ENCODE data around the gene C9orf43. TPM values are rescaled to one million over a fixed set of nuclear protein-coding genes. Genes with fewer than 3 reads are reported as not detected.
"Not testable (repeated sequence)": the region's sequence is repeated elsewhere in the genome, so short reads cannot be mapped to it uniquely, and the experiment has no call there.

Gene C9orf43
- total and polyA plus RNA-seq, 5 experiments from 2014 or later: 0.55 to 1.2 (median 0.95) TPM; not detected in 1

DNA sequence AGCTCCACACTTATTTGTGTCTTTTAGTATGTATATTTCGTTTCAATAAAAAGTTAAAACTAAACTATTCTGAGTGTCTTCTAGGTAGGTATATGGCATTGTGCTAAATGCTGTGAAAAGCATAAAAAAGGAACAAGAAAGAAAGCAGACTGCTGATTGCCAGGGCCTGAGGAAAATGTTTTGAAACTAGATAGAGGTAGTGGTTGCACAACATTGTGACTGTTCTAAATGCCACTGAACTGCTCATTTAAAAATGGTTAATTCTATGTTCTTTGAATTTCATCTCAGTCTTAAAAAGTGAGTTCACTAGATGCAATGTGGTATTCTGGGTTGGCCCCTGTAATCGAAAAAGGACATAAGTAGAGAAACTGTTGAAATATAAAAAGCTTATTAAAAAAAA is 6.9 kb upstream of the C9orf43 start:
- POLR2A ChIA-PET: interaction anchor here (0.8 to 1.7 kb wide), 2 partner anchors 27 to 178 kb away, joined by 4 read pairs; partner anchors contain the start of gene HDHD3
- H3K27me3 Mint-ChIP-seq: no peaks in the 10 kb centered on the region
- DNase-seq (no peak), ATAC-seq (no peak)
- peak overlapping the region in 4 of 10 donors; percentile 43 to 66 (median 54) for H3K27ac Mint-ChIP-seq
- H3K4me1 Mint-ChIP-seq: peaks cover 17 to 54% (median 44%) of the 10 kb centered on the region in 4 donors
- no peaks in the 10 kb centered on the region for H3K9me3 Mint-ChIP-seq
- H3K36me3 Mint-ChIP-seq: peaks cover 0 to 22% (median 2%) of the 10 kb centered on the region in 3 donors
- peak overlapping the region in 1 of 10 donors; percentile 24 for H3K4me3 Mint-ChIP-seq

DNA sequence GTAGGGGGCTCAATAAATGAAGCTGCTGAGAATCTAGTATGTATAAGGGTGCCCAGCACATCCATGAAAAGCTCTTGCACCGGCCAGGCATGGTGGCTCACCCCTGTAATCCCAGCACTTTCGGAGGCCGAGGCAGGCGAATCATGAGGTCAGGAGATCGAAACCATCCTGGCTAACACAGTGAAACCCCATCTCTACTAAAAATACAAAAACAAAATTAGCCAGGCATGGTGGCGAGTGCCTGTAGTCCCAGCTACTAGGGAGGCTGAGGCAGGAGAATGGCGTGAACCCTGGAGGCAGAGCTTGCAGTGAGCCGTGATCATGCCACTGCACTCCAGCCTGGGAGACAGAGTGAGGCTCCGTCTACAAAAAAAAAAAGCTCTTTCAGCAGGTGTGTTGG is 4.2 kb upstream of the C9orf43 start:
- H3K4me3 Mint-ChIP-seq, DNase-seq, ATAC-seq, H3K27me3 Mint-ChIP-seq, H3K9me3 Mint-ChIP-seq: not testable (repeated sequence)
- Mint-ChIP-seq H3K27ac (peak overlapping the region; percentile 51 to 95 (median 83)), H3K36me3 (peaks cover 0 to 32% (median 4%) of the 10 kb centered on the region in 3 donors), H3K4me1 (peaks cover 24 to 56% (median 41%) of the 10 kb centered on the region in 4 donors)
- POLR2A ChIA-PET: interaction anchor here (0.6 to 1.2 kb wide), 3 partner anchors 30 to 132 kb away, joined by 4 to 5 read pairs (median 4); partner anchors contain the start of genes CDC26 and HDHD3

DNA sequence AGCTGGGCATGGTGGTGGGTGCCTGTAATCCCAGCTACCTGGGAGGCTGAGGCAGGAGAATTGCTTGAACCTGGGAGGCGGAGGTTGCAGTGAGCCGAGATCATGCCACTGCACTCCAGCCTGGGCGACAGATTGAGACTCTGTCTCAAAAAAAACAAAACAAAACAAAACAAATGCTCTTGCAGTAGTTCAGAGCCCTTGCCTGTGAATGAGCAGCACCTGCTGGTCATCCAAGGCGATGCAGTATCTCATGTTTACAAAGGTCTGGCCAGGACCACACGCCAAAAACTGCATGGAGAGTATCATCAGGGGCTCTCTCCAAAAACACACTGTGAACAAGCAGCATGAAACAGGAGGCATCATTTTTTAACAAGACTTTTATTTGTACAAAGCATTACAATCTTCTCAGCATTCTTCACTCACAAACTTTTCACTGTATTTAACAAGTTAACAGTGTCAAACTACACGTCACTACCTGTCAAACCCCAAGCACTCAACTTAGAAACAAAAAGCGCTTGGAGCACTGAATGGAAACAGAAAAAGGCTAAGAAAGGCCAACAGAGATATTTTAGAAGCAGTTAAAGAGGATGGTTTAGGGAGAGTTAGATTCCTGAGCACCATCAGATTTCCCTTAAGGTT is 3.6 kb upstream of the C9orf43 start:
- POLR2A ChIA-PET: interaction anchor here (1.1 to 1.2 kb wide), 2 partner anchors 30 to 132 kb away, joined by 4 read pairs; partner anchors contain the start of genes CDC26 and HDHD3
- peak overlapping the region; percentile 51 to 95 (median 83) for H3K27ac Mint-ChIP-seq
- not testable (repeated sequence) for H3K27me3 Mint-ChIP-seq, H3K9me3 Mint-ChIP-seq
- DNase-seq: peak; percentile 22 to 73 (median 50)
- ATAC-seq: peak in 1 of 2 donors; percentile 13
- peaks cover 20 to 50% (median 36%) of the 10 kb centered on the region in 4 donors for H3K4me1 Mint-ChIP-seq
- H3K4me3 Mint-ChIP-seq: peak overlapping the region in 9 of 10 donors; percentile 38 to 94 (median 72)
- H3K36me3 Mint-ChIP-seq: peaks cover 0 to 32% (median 4%) of the 10 kb centered on the region in 3 donors

DNA sequence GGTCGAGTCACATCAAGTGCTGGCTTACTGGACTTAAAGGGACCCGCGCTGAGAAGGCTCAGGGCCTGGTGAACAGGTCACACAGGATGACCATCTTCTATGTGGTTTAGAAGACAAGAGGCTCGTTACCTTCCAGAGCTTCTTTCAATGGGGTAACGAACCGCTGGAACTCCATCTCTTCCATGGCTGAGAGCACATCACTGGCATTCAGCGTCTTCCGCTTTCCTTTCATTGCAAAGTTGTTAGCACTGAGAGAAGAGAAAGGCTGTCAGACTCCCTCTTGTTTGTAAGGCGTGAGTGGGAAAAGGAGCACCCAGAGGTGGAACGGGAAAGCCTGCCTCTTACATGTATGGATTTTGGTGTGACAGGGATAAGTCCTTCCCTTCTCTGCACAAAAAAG is 1.1 kb upstream of the C9orf43 start:
- Mint-ChIP-seq H3K36me3 (peaks cover 0 to 32% (median 4%) of the 10 kb centered on the region in 3 donors), H3K27me3 (peaks cover 0 to 3% (median 0%) of the 10 kb centered on the region in 5 donors), H3K4me1 (peaks cover 20 to 44% (median 36%) of the 10 kb centered on the region in 4 donors), H3K4me3 (peak overlapping the region; percentile 94 to 99 (median 96)), H3K27ac (peak overlapping the region; percentile 98 to 100 (median 99)), H3K9me3 (no peaks in the 10 kb centered on the region)
- ATAC-seq (no peak), DNase-seq (no peak)
- POLR2A ChIA-PET: interaction anchor here (0.7 to 2.8 kb wide), 21 partner anchors 10 to 1077 kb away, joined by 3 to 62 read pairs (median 4); partner anchors contain the start of genes ALAD, CDC26, HDHD3 and INIP

DNA sequence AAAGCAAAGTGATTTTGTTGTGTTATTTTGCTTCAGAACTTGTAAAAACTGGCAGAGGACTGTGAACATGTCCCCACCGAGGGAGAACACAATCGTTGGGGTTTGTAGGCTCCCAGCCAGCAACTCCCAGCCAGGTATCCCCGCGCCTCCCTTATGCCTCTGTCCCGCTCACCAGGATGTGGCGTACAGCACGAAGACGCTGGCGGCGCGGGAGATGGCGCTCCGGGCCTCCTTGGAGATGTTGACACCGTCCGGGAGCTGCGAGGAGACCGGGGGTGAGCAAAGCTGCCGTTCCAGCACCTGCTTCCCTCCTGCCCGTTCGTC is 702 bp upstream of the C9orf43 start:
- no peak for ATAC-seq
- POLR2A ChIA-PET: interaction anchor here (0.7 to 2.8 kb wide), 25 partner anchors 10 to 1077 kb away, joined by 3 to 62 read pairs (median 4); partner anchors contain the start of genes ALAD, BSPRY, CDC26 and HDHD3
- Mint-ChIP-seq H3K9me3 (no peaks in the 10 kb centered on the region), H3K27me3 (peaks cover 0 to 3% (median 0%) of the 10 kb centered on the region in 5 donors), H3K36me3 (peaks cover 0 to 30% (median 4%) of the 10 kb centered on the region in 3 donors), H3K27ac (peak overlapping the region; percentile 98 to 100 (median 99)), H3K4me1 (peaks cover 20 to 41% (median 36%) of the 10 kb centered on the region in 4 donors), H3K4me3 (peak overlapping the region; percentile 94 to 99 (median 96))
- DNase-seq: no peak

DNA sequence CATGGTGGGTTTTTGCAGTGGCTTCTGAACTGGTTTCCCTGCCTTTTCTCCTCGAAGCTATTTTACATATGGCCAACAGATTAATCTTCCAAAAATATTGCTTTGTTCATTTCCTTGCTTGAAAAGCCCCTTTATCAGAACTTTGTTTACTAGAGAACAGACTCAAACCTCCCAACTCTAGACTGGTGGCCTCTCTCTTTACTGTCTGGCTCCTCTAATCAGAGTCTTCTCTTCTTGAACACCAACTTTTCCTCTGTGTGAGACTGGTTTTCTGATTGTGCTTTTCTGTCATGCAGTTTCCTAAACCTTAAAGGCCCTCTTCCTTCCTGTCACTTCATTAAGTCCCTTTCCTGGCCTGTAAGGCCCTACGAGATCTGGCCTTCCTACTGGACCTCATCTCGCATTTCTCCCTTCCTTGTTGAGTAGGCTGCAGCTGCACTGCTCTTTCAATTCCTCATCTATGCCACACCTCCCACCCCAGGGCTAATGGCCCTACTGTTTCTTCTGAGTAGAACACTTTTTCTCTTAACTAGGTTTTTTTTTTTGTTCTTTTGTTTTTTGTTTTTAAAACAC is 5.7 kb downstream of the C9orf43 start:
- DNase-seq (no peak), ATAC-seq (no peak)
- Mint-ChIP-seq H3K27ac (no peak overlapping the region), H3K9me3 (no peaks in the 10 kb centered on the region), H3K4me3 (no peak overlapping the region), H3K27me3 (no peaks in the 10 kb centered on the region), H3K4me1 (peaks cover 0 to 4% (median 0%) of the 10 kb centered on the region in 4 donors), H3K36me3 (no peaks in the 10 kb centered on the region)
- POLR2A ChIA-PET: no interaction called here

GRCh38 chr9:113417370-113417769 is 6.8 kb downstream of the C9orf43 start:
- no peak for ATAC-seq
- POLR2A ChIA-PET: no interaction called here
- Mint-ChIP-seq H3K27ac (no peak overlapping the region), H3K36me3 (no peaks in the 10 kb centered on the region), H3K27me3 (no peaks in the 10 kb centered on the region), H3K9me3 (no peaks in the 10 kb centered on the region), H3K4me1 (no peaks in the 10 kb centered on the region), H3K4me3 (no peak overlapping the region)
- no peak for DNase-seq

DNA sequence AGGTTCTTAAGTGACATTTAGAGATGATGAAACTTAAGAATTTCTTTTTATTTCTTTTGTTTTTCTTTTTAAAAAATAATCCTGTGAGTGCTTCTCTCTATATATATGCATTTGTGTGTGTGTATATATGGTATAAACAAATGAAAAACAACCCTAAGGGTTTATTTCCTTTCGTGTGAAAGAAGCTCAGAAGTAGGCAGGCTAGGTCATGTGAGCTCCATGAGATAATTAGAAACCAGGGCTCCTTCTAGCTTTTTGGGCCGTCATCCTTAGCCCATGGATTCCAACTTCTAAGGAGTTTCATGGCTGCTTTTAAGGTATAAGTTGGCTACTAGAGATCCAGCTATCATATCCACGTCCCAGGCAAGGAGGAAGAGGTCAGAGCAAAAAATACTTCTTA is 11.2 kb downstream of the C9orf43 start:
- Mint-ChIP-seq H3K4me1 (no peaks in the 10 kb centered on the region), H3K4me3 (no peak overlapping the region), H3K27me3 (peaks cover 1 to 18% (median 8%) of the 10 kb centered on the region in 5 donors), H3K9me3 (no peaks in the 10 kb centered on the region), H3K36me3 (no peaks in the 10 kb centered on the region), H3K27ac (peak overlapping the region in 1 of 10 donors; percentile 31)
- DNase-seq (no peak), ATAC-seq (no peak)
- POLR2A ChIA-PET: no interaction called here

DNA sequence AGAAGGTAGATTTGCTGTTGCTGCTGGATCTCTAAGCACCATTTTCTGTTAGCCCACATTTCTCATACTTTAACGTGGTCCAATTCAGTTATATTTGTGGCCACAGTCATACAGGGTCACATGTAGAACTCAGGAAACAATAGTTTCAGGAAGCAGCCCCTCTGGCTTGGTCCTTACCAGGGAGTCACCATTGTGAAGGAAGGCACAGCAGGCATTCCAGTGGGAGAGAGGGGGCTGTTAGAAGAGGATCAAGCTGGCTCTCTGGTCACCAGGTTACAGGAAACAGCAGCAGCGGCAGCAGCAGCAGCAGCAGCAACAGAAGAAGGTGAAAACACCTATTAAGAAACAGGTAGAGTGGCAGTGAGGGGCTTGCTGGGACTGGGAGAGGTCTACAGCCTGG is 14.5 kb downstream of the C9orf43 start:
- no peaks in the 10 kb centered on the region for H3K36me3 Mint-ChIP-seq
- DNase-seq (no peak), ATAC-seq (no peak)
- POLR2A ChIA-PET: no interaction called here
- no peaks in the 10 kb centered on the region for H3K9me3 Mint-ChIP-seq
- no peak overlapping the region for H3K4me3 Mint-ChIP-seq
- H3K27ac Mint-ChIP-seq: no peak overlapping the region
- H3K4me1 Mint-ChIP-seq: no peaks in the 10 kb centered on the region
- peaks cover 1 to 18% (median 8%) of the 10 kb centered on the region in 5 donors for H3K27me3 Mint-ChIP-seq

- POLR2A ChIA-PET: no interaction called here
- H3K4me1 Mint-ChIP-seq: no peaks in the 10 kb centered on the region
- ATAC-seq (no peak), DNase-seq (no peak)
- no peaks in the 10 kb centered on the region for H3K36me3 Mint-ChIP-seq
- H3K4me3 Mint-ChIP-seq: no peak overlapping the region
- H3K27me3 Mint-ChIP-seq: peaks cover 1 to 18% (median 8%) of the 10 kb centered on the region in 5 donors
- no peak overlapping the region for H3K27ac Mint-ChIP-seq
- H3K9me3 Mint-ChIP-seq: no peaks in the 10 kb centered on the region
Measured at GRCh38 chr9:113426701-113427100, 16.2 kb downstream of the C9orf43 start.

- DNase-seq: no peak
- H3K4me1 Mint-ChIP-seq: no peaks in the 10 kb centered on the region
- POLR2A ChIA-PET: no interaction called here
- H3K27me3 Mint-ChIP-seq: peaks cover 1 to 18% (median 8%) of the 10 kb centered on the region in 5 donors
- no peak overlapping the region for H3K4me3 Mint-ChIP-seq
- no peaks in the 10 kb centered on the region for H3K9me3 Mint-ChIP-seq
- H3K27ac Mint-ChIP-seq: peak overlapping the region in 1 of 10 donors; percentile 13
- no peak for ATAC-seq
- no peaks in the 10 kb centered on the region for H3K36me3 Mint-ChIP-seq
Measured at GRCh38 chr9:113427629-113428028, 17.1 kb downstream of the C9orf43 start.

DNA sequence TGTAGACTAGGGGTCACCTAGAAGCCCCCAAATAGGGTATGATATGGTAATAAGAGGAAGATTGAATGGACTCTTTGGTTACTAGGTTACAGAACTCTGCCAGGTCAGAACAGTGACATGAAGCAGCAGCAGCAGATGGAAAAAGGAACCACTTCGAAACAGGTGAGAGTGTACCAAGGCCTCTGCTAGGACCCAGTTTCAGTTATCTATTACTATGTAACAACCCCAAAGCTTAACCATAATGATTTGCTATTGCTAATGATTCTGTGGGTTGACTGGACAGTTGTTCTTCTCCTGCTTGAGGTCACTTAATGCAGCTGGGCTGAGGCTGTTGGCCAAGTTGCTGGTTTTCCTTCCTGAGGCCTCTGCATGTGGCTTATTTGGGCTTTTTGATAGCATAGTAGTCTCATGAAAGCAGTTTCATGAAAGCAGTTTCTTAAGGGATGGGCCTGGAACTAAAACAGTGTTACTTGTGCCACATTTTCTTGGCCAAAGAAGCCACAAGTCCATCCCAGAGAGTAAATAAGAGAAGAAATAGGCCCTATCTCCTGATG is 17.6 kb downstream of the C9orf43 start:
- no peak for DNase-seq
- Mint-ChIP-seq H3K4me1 (no peaks in the 10 kb centered on the region), H3K36me3 (no peaks in the 10 kb centered on the region), H3K27me3 (peaks cover 1 to 18% (median 8%) of the 10 kb centered on the region in 5 donors), H3K9me3 (no peaks in the 10 kb centered on the region), H3K4me3 (no peak overlapping the region), H3K27ac (peak overlapping the region in 1 of 10 donors; percentile 13)
- POLR2A ChIA-PET: no interaction called here
- no peak for ATAC-seq

DNA sequence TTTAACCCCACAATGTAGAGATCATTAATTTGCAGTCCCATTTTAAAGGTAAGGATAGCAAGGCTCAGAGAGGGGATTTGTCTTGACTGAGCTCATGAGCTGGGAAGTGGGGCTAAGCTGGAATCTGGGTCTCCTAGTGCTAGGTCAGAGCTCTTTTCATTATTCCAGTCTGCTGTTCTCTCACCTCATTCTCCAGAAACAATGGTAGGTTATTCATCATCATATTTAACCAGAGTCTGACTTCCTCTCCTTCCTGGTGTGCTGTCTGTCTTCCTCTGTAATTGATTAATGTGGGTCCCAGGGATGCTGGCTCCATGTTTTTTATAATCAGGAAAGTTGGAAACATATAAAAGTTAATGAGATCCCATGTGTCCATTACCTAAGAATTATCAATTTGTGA is 20.6 kb downstream of the C9orf43 start:
- ATAC-seq (no peak), DNase-seq (no peak)
- Mint-ChIP-seq H3K4me1 (no peaks in the 10 kb centered on the region), H3K27me3 (peaks cover 0 to 5% (median 1%) of the 10 kb centered on the region in 5 donors), H3K4me3 (no peak overlapping the region), H3K27ac (no peak overlapping the region), H3K36me3 (no peaks in the 10 kb centered on the region), H3K9me3 (peaks cover 0 to 2% (median 0%) of the 10 kb centered on the region in 9 donors)
- POLR2A ChIA-PET: no interaction called here

All from naive thymus-derived CD8-positive, alpha-beta T cell (primary cell).